ENCODE results near the gene HES6.

Gene HES6

GRCh38 chr2:238239863-238240756 is at the start of gene HES6:
Gene HES6, minus strand, starts transcription at chr2:238240038. Its CDS starts 133 bp downstream, at chr2:238239905.
- peak; percentile 84 for DNase-seq (ENCODE audit: low spot score)

GRCh38 chr2:238289574-238289973 is 49.7 kb upstream of the HES6 start:
- no peak for DNase-seq (ENCODE audit: low spot score)

GRCh38 chr2:238288650-238289573 is 49.1 kb upstream of the HES6 start:
- peak; percentile 97 for DNase-seq (ENCODE audit: low spot score)

GRCh38 chr2:238287737-238288649 is 48.2 kb upstream of the HES6 start, which contains the start of gene PER2:
Gene PER2, minus strand, starts transcription at chr2:238288610. Its CDS starts 10,674 bp downstream, at chr2:238277936.
- peak; percentile 58 for DNase-seq (ENCODE audit: low spot score)

- no peak for DNase-seq (ENCODE audit: low spot score)
Measured at GRCh38 chr2:238286987-238287736, 47.3 kb upstream of the HES6 start.

GRCh38 chr2:238286551-238286950 is 46.7 kb upstream of the HES6 start:
- peak; percentile 38 for DNase-seq (ENCODE audit: low spot score)

GRCh38 chr2:238286095-238286494 is 46.3 kb upstream of the HES6 start:
- DNase-seq (ENCODE audit: low spot score) = peak; percentile 12

GRCh38 chr2:238285653-238286082 is 45.8 kb upstream of the HES6 start:
- peak; percentile 39 for DNase-seq (ENCODE audit: low spot score)

GRCh38 chr2:238284802-238285515 is 45.1 kb upstream of the HES6 start:
- no peak for DNase-seq (ENCODE audit: low spot score)

- DNase-seq (ENCODE audit: low spot score) = no peak
Measured at GRCh38 chr2:238282861-238283738, 43.3 kb upstream of the HES6 start.

GRCh38 chr2:238281826-238282480 is 42.1 kb upstream of the HES6 start:
- no peak for DNase-seq (ENCODE audit: low spot score)

GRCh38 chr2:238280083-238280825 is 40.4 kb upstream of the HES6 start:
- DNase-seq (ENCODE audit: low spot score) = no peak

GRCh38 chr2:238279324-238279682 is 39.5 kb upstream of the HES6 start:
- DNase-seq (ENCODE audit: low spot score) = no peak

GRCh38 chr2:238278626-238279323 is 38.9 kb upstream of the HES6 start:
- DNase-seq (ENCODE audit: low spot score) = no peak

- no peak for DNase-seq (ENCODE audit: low spot score)
Measured at GRCh38 chr2:238277695-238278094, 37.9 kb upstream of the HES6 start.

GRCh38 chr2:238274152-238274865 is 34.5 kb upstream of the HES6 start:
- no peak for DNase-seq (ENCODE audit: low spot score)

All from pons (tissue), 1 donor.